PC-3 (cell line): Measurements from ENCODE around the gene CNIH3.

Experiments used
- EZH2phosphoT487 ChIP-seq: fragments of 300-600 bp; sonication (generic); IDR thresholded peaks from 2 replicates; pipeline ENCODE4 v1.6.1; 2018; ENCODE audit warnings: mild to moderate bottlenecking, antibody characterized with exemption, low read length, borderline replicate concordance
- TF ChIP-seq, protein P1 (sequence below): fragments of 300-600 bp; sonication (generic); conservative IDR thresholded peaks from 2 replicates; pipeline ENCODE4 v1.5.1; 2017; ENCODE audit warnings: antibody characterized with exemption, low read depth, mild to moderate bottlenecking, low read length

DNA sequence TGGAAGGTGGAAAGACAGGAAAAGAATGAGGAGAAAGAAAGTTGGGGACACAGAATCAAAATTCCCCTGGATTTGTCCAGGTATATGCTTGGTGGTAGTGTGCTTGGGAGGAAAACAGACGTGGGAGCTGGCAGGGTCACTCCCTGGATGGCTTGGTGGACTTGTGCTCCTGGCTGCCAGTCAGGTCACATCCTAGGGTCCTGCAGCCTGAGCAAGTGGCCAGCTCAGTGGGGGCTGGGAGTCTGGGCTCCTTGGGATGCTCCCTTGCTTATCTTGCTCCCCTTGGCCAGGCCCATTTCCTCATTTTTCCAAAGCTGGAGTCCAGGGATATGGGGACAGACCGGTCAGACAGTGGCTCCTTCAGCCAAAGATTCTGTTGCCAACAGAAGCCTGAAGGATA, 144.0 kb downstream of the CNIH3 start:
- TF ChIP-seq, protein P1, sequence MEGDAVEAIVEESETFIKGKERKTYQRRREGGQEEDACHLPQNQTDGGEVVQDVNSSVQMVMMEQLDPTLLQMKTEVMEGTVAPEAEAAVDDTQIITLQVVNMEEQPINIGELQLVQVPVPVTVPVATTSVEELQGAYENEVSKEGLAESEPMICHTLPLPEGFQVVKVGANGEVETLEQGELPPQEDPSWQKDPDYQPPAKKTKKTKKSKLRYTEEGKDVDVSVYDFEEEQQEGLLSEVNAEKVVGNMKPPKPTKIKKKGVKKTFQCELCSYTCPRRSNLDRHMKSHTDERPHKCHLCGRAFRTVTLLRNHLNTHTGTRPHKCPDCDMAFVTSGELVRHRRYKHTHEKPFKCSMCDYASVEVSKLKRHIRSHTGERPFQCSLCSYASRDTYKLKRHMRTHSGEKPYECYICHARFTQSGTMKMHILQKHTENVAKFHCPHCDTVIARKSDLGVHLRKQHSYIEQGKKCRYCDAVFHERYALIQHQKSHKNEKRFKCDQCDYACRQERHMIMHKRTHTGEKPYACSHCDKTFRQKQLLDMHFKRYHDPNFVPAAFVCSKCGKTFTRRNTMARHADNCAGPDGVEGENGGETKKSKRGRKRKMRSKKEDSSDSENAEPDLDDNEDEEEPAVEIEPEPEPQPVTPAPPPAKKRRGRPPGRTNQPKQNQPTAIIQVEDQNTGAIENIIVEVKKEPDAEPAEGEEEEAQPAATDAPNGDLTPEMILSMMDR, result no peak
- TF ChIP-seq EZH2phosphoT487, result no peak
